ENCODE results near the gene FLNC. TPM values are rescaled to one million over a fixed set of nuclear protein-coding genes. Genes with fewer than 3 reads are reported as not detected.

FLNC gene
- total RNA-seq, 4 donors from 2014 or later, result 16.5 to 126 (median 105) TPM

GRCh38 chr7:128869138-128869943 is 39.1 kb downstream of the FLNC start:
- peak in 1 of 2 donors; percentile 45 for DNase-seq
- peak in 2 of 4 experiments; percentile 31 to 49 for TF ChIP-seq CTCF (IDR thresholded peaks at IDR 0.05)
- peak in 1 of 2 donors; percentile 11 for TF ChIP-seq POLR2A (IDR thresholded peaks at IDR 0.05)
- H3K27ac ChIP-seq, result no peak overlapping the region

GRCh38 chr7:128869944-128870285 is 39.7 kb downstream of the FLNC start:
- intact Hi-C loops (cut with DNase I; ENCODE audit: low total_unique reads), result loop anchor here (5.0 kb wide), 1 partner anchor 78 kb away; the partner anchor contains the start of gene CCDC136
- Histone ChIP-seq H3K9me3 (no peaks in the 10 kb centered on the region), H3K4me3 (peak overlapping the region; percentile 37 to 38), H3K27ac (no peak overlapping the region), H3K36me3 (no peaks in the 10 kb centered on the region), H3K27me3 (no peaks in the 10 kb centered on the region), H3K4me1 (peaks cover 0 to 11% of the 10 kb centered on the region in 2 donors)
- no peak for DNase-seq
- TF ChIP-seq POLR2A (IDR thresholded peaks at IDR 0.05), result no peak

More at GRCh38 chr7:128869138-128869943, 39.1 kb downstream of the FLNC start:
- peaks cover 0 to 11% of the 10 kb centered on the region in 2 donors for H3K4me1 ChIP-seq
- no peaks in the 10 kb centered on the region for H3K27me3 ChIP-seq
- intact Hi-C loops (cut with DNase I; ENCODE audit: low total_unique reads), result no loop called here
- H3K4me3 ChIP-seq, result peak overlapping the region; percentile 37 to 38
- no peaks in the 10 kb centered on the region for H3K9me3 ChIP-seq
- no peaks in the 10 kb centered on the region for H3K36me3 ChIP-seq

- Histone ChIP-seq H3K27ac (no peak overlapping the region), H3K9me3 (no peaks in the 10 kb centered on the region), H3K36me3 (no peaks in the 10 kb centered on the region), H3K4me1 (peaks cover 0 to 11% of the 10 kb centered on the region in 2 donors), H3K4me3 (no peak overlapping the region), H3K27me3 (no peaks in the 10 kb centered on the region)
- intact Hi-C loops (cut with DNase I; ENCODE audit: low total_unique reads), result loop anchor here (5.0 kb wide), 1 partner anchor 79 kb away; the partner anchor contains the start of gene CCDC136
- DNase-seq, result no peak
- no peak for TF ChIP-seq CTCF (IDR thresholded peaks at IDR 0.05)
- no peak for TF ChIP-seq POLR2A (IDR thresholded peaks at IDR 0.05)
These were observed 40.8 kb downstream of the FLNC start for GRCh38 chr7:128871050-128871449.

- H3K27ac ChIP-seq, result no peak overlapping the region
- H3K4me3 ChIP-seq, result no peak overlapping the region
- H3K9me3 ChIP-seq, result no peaks in the 10 kb centered on the region
- no peaks in the 10 kb centered on the region for H3K27me3 ChIP-seq
- H3K4me1 ChIP-seq, result peaks cover 0 to 11% of the 10 kb centered on the region in 2 donors
- no peak for TF ChIP-seq POLR2A (IDR thresholded peaks at IDR 0.05)
- no peak for TF ChIP-seq CTCF (IDR thresholded peaks at IDR 0.05)
- intact Hi-C loops (cut with DNase I; ENCODE audit: low total_unique reads), result loop anchor here (5.0 kb wide), 1 partner anchor 80 kb away; the partner anchor contains the start of gene CCDC136
- DNase-seq, result no peak
- no peaks in the 10 kb centered on the region for H3K36me3 ChIP-seq
These were observed 42.2 kb downstream of the FLNC start for GRCh38 chr7:128872394-128872824.

GRCh38 chr7:128873234-128873633 is 43.0 kb downstream of the FLNC start:
- no peaks in the 10 kb centered on the region for H3K36me3 ChIP-seq
- H3K4me3 ChIP-seq, result no peak overlapping the region
- no peak overlapping the region for H3K27ac ChIP-seq
- intact Hi-C loops (cut with DNase I; ENCODE audit: low total_unique reads), result loop anchor here (5.0 kb wide), 1 partner anchor 81 kb away; the partner anchor contains the start of gene CCDC136
- no peaks in the 10 kb centered on the region for H3K9me3 ChIP-seq
- peaks cover 0 to 11% of the 10 kb centered on the region in 2 donors for H3K4me1 ChIP-seq
- no peak for TF ChIP-seq CTCF (IDR thresholded peaks at IDR 0.05)
- TF ChIP-seq POLR2A (IDR thresholded peaks at IDR 0.05), result no peak
- H3K27me3 ChIP-seq, result no peaks in the 10 kb centered on the region
- DNase-seq, result no peak

Data from uterus (tissue), 4 donors.